Neural progenitor cell (in vitro differentiated cells): ENCODE results near the gene SEZ6L2.

Experiments
- CTCF ChIP-seq: fragments of 200-600 bp; sonication (generic); IDR thresholded peaks from 2 replicates; pipeline ENCODE4 v1.5.1; 2017; ENCODE audit warnings: antibody characterized with exemption, mild to moderate bottlenecking
- EZH2phosphoT487 ChIP-seq: fragments of 200-600 bp; sonication (generic); IDR thresholded peaks from 2 replicates; pipeline ENCODE4 v1.6.1; 2017; ENCODE audit warnings: antibody characterized with exemption

DNA sequence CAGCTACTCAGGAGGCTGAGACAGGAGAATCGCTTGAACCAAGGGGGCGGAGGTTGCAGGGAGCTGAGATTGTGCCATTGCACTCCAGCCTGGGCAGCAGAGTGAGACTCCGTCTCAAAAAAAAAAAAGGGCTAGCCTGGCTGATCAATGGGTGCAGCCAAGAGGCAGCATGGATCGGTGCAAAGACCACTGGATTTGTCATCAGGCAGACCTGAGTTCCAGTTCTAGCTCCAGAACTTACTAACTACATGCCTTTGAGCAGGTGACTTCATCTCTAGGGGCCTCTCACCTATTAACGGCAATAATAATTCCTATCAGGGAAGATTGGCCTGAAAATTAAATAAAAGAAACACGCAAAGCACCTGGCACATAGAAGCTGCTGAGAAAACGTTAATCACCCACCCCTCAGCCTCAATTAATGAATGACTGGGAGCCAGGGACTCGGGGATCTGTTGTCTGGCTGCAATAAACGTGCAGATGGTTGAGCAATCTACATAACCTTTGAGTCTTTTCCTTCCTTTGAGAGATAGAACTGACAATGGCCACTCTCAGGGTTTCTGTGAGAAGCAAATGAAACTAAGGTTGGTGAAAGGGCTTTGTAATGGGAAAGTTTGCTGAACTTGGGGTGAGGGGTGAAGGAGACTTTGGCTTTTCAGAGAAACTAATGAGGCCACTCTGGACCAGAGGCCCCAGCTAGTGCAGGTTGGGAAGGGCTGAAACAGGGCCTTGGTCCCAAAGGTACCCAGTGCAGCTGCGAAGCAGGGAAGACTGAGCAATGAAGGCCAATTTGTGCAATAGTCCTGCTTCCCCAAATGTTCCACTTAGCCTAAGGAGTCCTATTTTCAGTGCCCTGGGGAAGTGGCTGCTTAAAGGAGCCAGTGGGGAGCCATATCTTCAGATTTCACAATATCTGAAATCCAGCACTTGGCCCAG is 7.6 kb downstream of the SEZ6L2 start:
- TF ChIP-seq CTCF, result no peak
- no peak for TF ChIP-seq EZH2phosphoT487
